IPS-15b (cell line): ENCODE results near the gene MIGA2.

Source experiments
- H3K27me3 ChIP-seq: one replicate; pipeline ENCODE4 v1.6.1; 2013; ENCODE audit warnings: low read length; ENCODE audit not compliant: control insufficient read depth, insufficient read depth
- H3K36me3 ChIP-seq: one replicate; pipeline ENCODE4 v1.6.1; 2013; ENCODE audit warnings: low read length; ENCODE audit not compliant: control insufficient read depth, insufficient read depth
- H3K4me1 ChIP-seq: one replicate; pipeline ENCODE4 v1.6.1; 2013; ENCODE audit warnings: mild to moderate bottlenecking, low read length; ENCODE audit not compliant: control insufficient read depth, insufficient read depth
- H3K4me3 ChIP-seq: one replicate; pipeline ENCODE4 v1.5.1; 2013; ENCODE audit warnings: low read depth, low read length
- H3K9ac ChIP-seq: one replicate; pipeline ENCODE4 v1.6.1; 2013; ENCODE audit warnings: low read depth, mild to moderate bottlenecking, low read length
- H3K9me3 ChIP-seq: one replicate; pipeline ENCODE4 v1.6.1; 2013; ENCODE audit warnings: mild to moderate bottlenecking, low read length; ENCODE audit not compliant: control insufficient read depth, insufficient read depth

MIGA2 gene

GRCh38 chr9:129095908-129096307 lies 59.5 kb downstream of the MIGA2 start:
- Histone ChIP-seq H3K36me3 (no peaks in the 10 kb centered on the region), H3K27me3 (peaks cover under 1% of the 10 kb centered on the region), H3K4me1 (no peaks in the 10 kb centered on the region), H3K9ac (no peak overlapping the region), H3K9me3 (no peaks in the 10 kb centered on the region), H3K4me3 (no peak overlapping the region)

GRCh38 chr9:129097671-129098306 lies 61.4 kb downstream of the MIGA2 start:
- no peak overlapping the region for H3K9ac ChIP-seq
- H3K4me1 ChIP-seq = peaks cover 2% of the 10 kb centered on the region
- no peaks in the 10 kb centered on the region for H3K36me3 ChIP-seq
- no peaks in the 10 kb centered on the region for H3K9me3 ChIP-seq
- H3K4me3 ChIP-seq = no peak overlapping the region
- peaks cover 2% of the 10 kb centered on the region for H3K27me3 ChIP-seq

- H3K36me3 ChIP-seq = no peaks in the 10 kb centered on the region
- H3K9me3 ChIP-seq = no peaks in the 10 kb centered on the region
Observed at GRCh38 chr9:129098328-129098727, 61.9 kb downstream of the MIGA2 start.

GRCh38 chr9:129100383-129101169 lies 64.2 kb downstream of the MIGA2 start:
- peaks cover 2% of the 10 kb centered on the region for H3K27me3 ChIP-seq
- peaks cover 3% of the 10 kb centered on the region for H3K4me1 ChIP-seq
- H3K36me3 ChIP-seq = no peaks in the 10 kb centered on the region
- H3K4me3 ChIP-seq = no peak overlapping the region
- no peak overlapping the region for H3K9ac ChIP-seq
- no peaks in the 10 kb centered on the region for H3K9me3 ChIP-seq

More at GRCh38 chr9:129098328-129098727, 61.9 kb downstream of the MIGA2 start:
- Histone ChIP-seq H3K9ac (no peak overlapping the region), H3K27me3 (peaks cover 2% of the 10 kb centered on the region), H3K4me3 (no peak overlapping the region), H3K4me1 (peaks cover 3% of the 10 kb centered on the region)

GRCh38 chr9:129101279-129101678 lies 64.9 kb downstream of the MIGA2 start:
- no peaks in the 10 kb centered on the region for H3K36me3 ChIP-seq
- peaks cover 2% of the 10 kb centered on the region for H3K27me3 ChIP-seq
- H3K9ac ChIP-seq = no peak overlapping the region
- no peaks in the 10 kb centered on the region for H3K9me3 ChIP-seq
- no peak overlapping the region for H3K4me3 ChIP-seq
- H3K4me1 ChIP-seq = peaks cover 3% of the 10 kb centered on the region

- Histone ChIP-seq H3K27me3 (peaks cover 2% of the 10 kb centered on the region), H3K4me3 (no peak overlapping the region), H3K36me3 (no peaks in the 10 kb centered on the region), H3K9me3 (no peaks in the 10 kb centered on the region), H3K4me1 (peaks cover 3% of the 10 kb centered on the region), H3K9ac (no peak overlapping the region)
Observed at GRCh38 chr9:129102095-129102525, 65.7 kb downstream of the MIGA2 start.

- no peak overlapping the region for H3K9ac ChIP-seq
- peaks cover 2% of the 10 kb centered on the region for H3K27me3 ChIP-seq
- H3K4me1 ChIP-seq = peaks cover 3% of the 10 kb centered on the region
- no peaks in the 10 kb centered on the region for H3K36me3 ChIP-seq
- H3K9me3 ChIP-seq = no peaks in the 10 kb centered on the region
- no peak overlapping the region for H3K4me3 ChIP-seq
Observed at GRCh38 chr9:129102791-129103594, 66.6 kb downstream of the MIGA2 start.

GRCh38 chr9:129103595-129103965 lies 67.2 kb downstream of the MIGA2 start:
- Histone ChIP-seq H3K9ac (no peak overlapping the region), H3K27me3 (peaks cover 3% of the 10 kb centered on the region), H3K4me1 (peaks cover 3% of the 10 kb centered on the region), H3K36me3 (no peaks in the 10 kb centered on the region), H3K9me3 (no peaks in the 10 kb centered on the region), H3K4me3 (no peak overlapping the region)

GRCh38 chr9:129104051-129104450 lies 67.6 kb downstream of the MIGA2 start:
- Histone ChIP-seq H3K27me3 (peaks cover 7% of the 10 kb centered on the region), H3K4me1 (peaks cover 3% of the 10 kb centered on the region), H3K36me3 (no peaks in the 10 kb centered on the region), H3K4me3 (no peak overlapping the region), H3K9ac (no peak overlapping the region), H3K9me3 (no peaks in the 10 kb centered on the region)

GRCh38 chr9:129105857-129106694 lies 69.7 kb downstream of the MIGA2 start:
- Histone ChIP-seq H3K27me3 (peaks cover 15% of the 10 kb centered on the region), H3K9me3 (no peaks in the 10 kb centered on the region), H3K36me3 (no peaks in the 10 kb centered on the region), H3K9ac (peak overlapping the region; percentile 16), H3K4me1 (peaks cover 3% of the 10 kb centered on the region), H3K4me3 (no peak overlapping the region)

GRCh38 chr9:129107651-129108050 lies 71.2 kb downstream of the MIGA2 start:
- H3K4me1 ChIP-seq = peaks cover 2% of the 10 kb centered on the region
- H3K36me3 ChIP-seq = peaks cover 2% of the 10 kb centered on the region
- H3K9me3 ChIP-seq = no peaks in the 10 kb centered on the region
- H3K27me3 ChIP-seq = peaks cover 15% of the 10 kb centered on the region
- no peak overlapping the region for H3K9ac ChIP-seq
- H3K4me3 ChIP-seq = no peak overlapping the region
